ENCODE results near the gene CROCC2.

Gene CROCC2

DNA sequence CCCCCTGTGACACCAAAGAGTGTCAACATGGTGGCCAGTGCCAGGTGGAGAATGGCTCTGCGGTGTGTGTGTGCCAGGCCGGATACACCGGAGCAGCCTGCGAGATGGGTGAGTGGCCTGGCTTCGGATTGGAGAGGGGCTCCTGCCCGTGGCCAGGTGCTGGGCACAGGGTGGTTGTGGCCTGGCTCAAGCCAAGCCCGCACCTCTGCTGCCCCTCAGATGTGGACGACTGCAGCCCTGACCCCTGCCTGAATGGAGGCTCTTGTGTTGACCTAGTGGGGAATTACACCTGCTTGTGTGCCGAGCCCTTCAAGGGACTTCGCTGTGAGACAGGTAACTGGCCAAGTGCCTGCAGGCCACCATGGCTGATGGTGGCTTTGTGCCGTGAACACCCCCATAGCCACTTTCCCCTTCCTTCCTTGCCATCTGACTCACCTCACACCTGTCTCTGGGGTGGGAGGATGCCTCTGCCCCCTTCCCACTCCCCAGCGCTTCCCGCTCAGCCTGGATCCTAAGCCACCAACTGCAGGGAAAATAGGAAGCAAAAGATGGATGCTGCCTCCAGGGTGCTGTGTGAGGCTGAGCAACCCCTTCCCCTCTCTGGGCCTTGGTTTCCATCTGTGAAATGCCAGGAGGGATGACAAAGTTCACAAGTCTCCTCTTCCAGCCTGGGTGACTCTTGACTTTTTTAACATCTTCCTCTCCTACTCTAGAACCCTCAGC, 134.1 kb downstream of the CROCC2 start:
- no peak for DNase-seq (ENCODE audit: low read depth)
- H3K9ac ChIP-seq (ENCODE audit: low read length), result no peak overlapping the region
- no peaks in the 10 kb centered on the region for H3K27me3 ChIP-seq (replicated peaks; ENCODE audit: control insufficient read depth, insufficient read depth, low read length)
- H3K4me3 ChIP-seq (ENCODE audit: low read length), result no peak overlapping the region
- H3K4me1 ChIP-seq (ENCODE audit: control insufficient read depth, insufficient read depth, low read length), result no peaks in the 10 kb centered on the region
- H3K36me3 ChIP-seq (ENCODE audit: control insufficient read depth, insufficient read depth, low read length, severe bottlenecking), result peaks cover 81% of the 10 kb centered on the region
- no peaks in the 10 kb centered on the region for H3K9me3 ChIP-seq (ENCODE audit: control insufficient read depth, low read length)

DNA sequence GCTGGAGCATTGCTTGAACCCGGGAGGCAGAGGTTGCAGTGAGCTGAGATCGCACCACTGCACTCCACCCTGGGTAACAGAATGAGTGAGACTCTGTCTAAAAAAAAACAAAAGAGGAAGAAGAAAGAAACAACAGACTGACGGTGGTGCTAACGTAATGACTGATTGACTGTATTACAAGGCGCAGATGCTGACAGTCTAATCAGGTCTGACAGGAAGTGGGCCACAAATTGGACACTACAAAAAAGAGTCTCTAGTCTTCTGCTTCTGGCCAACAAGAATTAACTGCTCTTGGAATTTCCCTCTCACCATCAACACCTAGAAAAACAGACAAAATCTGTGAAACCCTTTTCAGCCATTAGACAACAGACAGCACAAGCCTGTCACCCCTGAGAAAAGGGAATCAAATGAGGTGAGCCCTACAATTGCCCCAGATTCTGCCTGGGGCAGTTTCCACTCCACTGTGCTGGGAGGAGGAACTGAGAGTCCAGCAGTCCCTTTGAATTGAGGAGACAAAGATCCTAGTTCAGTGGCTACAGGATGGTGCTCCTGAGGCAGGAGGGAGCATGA, 135.5 kb downstream of the CROCC2 start:
- H3K27me3 ChIP-seq (replicated peaks; ENCODE audit: control insufficient read depth, insufficient read depth, low read length), result no peaks in the 10 kb centered on the region
- no peak for DNase-seq (ENCODE audit: low read depth)
- peaks cover 91% of the 10 kb centered on the region for H3K36me3 ChIP-seq (ENCODE audit: control insufficient read depth, insufficient read depth, low read length, severe bottlenecking)
- H3K4me3 ChIP-seq (ENCODE audit: low read length), result no peak overlapping the region
- H3K4me1 ChIP-seq (ENCODE audit: control insufficient read depth, insufficient read depth, low read length), result no peaks in the 10 kb centered on the region
- H3K9me3 ChIP-seq (ENCODE audit: control insufficient read depth, low read length), result no peaks in the 10 kb centered on the region
- H3K9ac ChIP-seq (ENCODE audit: low read length), result no peak overlapping the region

Measured in adipocyte (in vitro differentiated cells).